Measurements from ENCODE around the gene PCDH15. TPM values are rescaled to one million over a fixed set of nuclear protein-coding genes. Genes with fewer than 3 reads are reported as not detected.

PCDH15 gene
- total and polyA plus RNA-seq, 3 donors from 2014 or later: 1.7 to 3.2 (median 2.8) TPM

- H3K27me3 ChIP-seq: no peaks in the 10 kb centered on the region
- TF ChIP-seq CTCF (IDR thresholded peaks at IDR 0.05): no peak
- no peak for TF ChIP-seq POLR2A (IDR thresholded peaks at IDR 0.05)
- no peak overlapping the region for H3K27ac ChIP-seq
- H3K4me3 ChIP-seq: no peak overlapping the region
- DNase-seq: no peak
- H3K9me3 ChIP-seq: no peaks in the 10 kb centered on the region
- no peaks in the 10 kb centered on the region for H3K36me3 ChIP-seq (ENCODE audit: low read depth, missing control alignments)
- no peaks in the 10 kb centered on the region for H3K4me1 ChIP-seq
- intact Hi-C loops (cut with DNase I; ENCODE audit: low total_unique reads): no loop called here
These were observed 135.9 kb downstream of the PCDH15 start for GRCh38 chr10:54665095-54665494.

GRCh38 chr10:54660397-54660796 lies 140.6 kb downstream of the PCDH15 start:
- Histone ChIP-seq H3K9me3 (no peaks in the 10 kb centered on the region), H3K36me3 (ENCODE audit: low read depth, missing control alignments) (no peaks in the 10 kb centered on the region), H3K4me1 (no peaks in the 10 kb centered on the region), H3K4me3 (no peak overlapping the region), H3K27ac (no peak overlapping the region), H3K27me3 (no peaks in the 10 kb centered on the region)
- intact Hi-C loops (cut with DNase I; ENCODE audit: low total_unique reads): no loop called here
- TF ChIP-seq POLR2A (IDR thresholded peaks at IDR 0.05): no peak
- TF ChIP-seq CTCF (IDR thresholded peaks at IDR 0.05): no peak
- DNase-seq: no peak

- H3K27me3 ChIP-seq: no peaks in the 10 kb centered on the region
- WGBS, 2 donors: 89 to 93% methylated on average over 2 of the region's 2 CpGs
- intact Hi-C loops (cut with DNase I; ENCODE audit: low total_unique reads): no loop called here
- no peaks in the 10 kb centered on the region for H3K9me3 ChIP-seq
- DNase-seq: no peak
- no peaks in the 10 kb centered on the region for H3K4me1 ChIP-seq
- no peak overlapping the region for H3K27ac ChIP-seq
- TF ChIP-seq POLR2A (IDR thresholded peaks at IDR 0.05) (no peak), CTCF (IDR thresholded peaks at IDR 0.05) (no peak)
- H3K4me3 ChIP-seq: no peak overlapping the region
- no peaks in the 10 kb centered on the region for H3K36me3 ChIP-seq (ENCODE audit: low read depth, missing control alignments)
These were observed 144.4 kb downstream of the PCDH15 start for GRCh38 chr10:54656643-54657042.

GRCh38 chr10:54653518-54653917 lies 147.5 kb downstream of the PCDH15 start:
- H3K27ac ChIP-seq: no peak overlapping the region
- no peak overlapping the region for H3K4me3 ChIP-seq
- no peak for DNase-seq
- no peaks in the 10 kb centered on the region for H3K36me3 ChIP-seq (ENCODE audit: low read depth, missing control alignments)
- intact Hi-C loops (cut with DNase I; ENCODE audit: low total_unique reads): no loop called here
- no peaks in the 10 kb centered on the region for H3K9me3 ChIP-seq
- no peaks in the 10 kb centered on the region for H3K4me1 ChIP-seq
- WGBS, 2 donors: 78 to 88% methylated on average over 2 of the region's 2 CpGs
- TF ChIP-seq POLR2A (IDR thresholded peaks at IDR 0.05) (no peak), CTCF (IDR thresholded peaks at IDR 0.05) (no peak)
- no peaks in the 10 kb centered on the region for H3K27me3 ChIP-seq

- H3K27ac ChIP-seq: no peak overlapping the region
- no peak for DNase-seq
- no peaks in the 10 kb centered on the region for H3K9me3 ChIP-seq
- no peaks in the 10 kb centered on the region for H3K36me3 ChIP-seq (ENCODE audit: low read depth, missing control alignments)
- no peaks in the 10 kb centered on the region for H3K27me3 ChIP-seq
- no peak overlapping the region for H3K4me3 ChIP-seq
- TF ChIP-seq CTCF (IDR thresholded peaks at IDR 0.05) (no peak), POLR2A (IDR thresholded peaks at IDR 0.05) (no peak)
- no peaks in the 10 kb centered on the region for H3K4me1 ChIP-seq
- intact Hi-C loops (cut with DNase I; ENCODE audit: low total_unique reads): no loop called here
- WGBS, 2 donors: 84 to 96% methylated on average over 2 of the region's 2 CpGs
These were observed 150.5 kb downstream of the PCDH15 start for GRCh38 chr10:54650547-54650946.

All from testis (tissue), 3 donors.